AG09309 (cell line): ENCODE data around the gene TMEM132D.

Source experiments
- DNase-seq: peaks from one replicate; pipeline ENCODE4 v3.0.0-alpha.2; 2010; ENCODE audit warnings: low read depth
- H3K4me3 ChIP-seq: 2 replicates; pipeline ENCODE4 v1.5.1; 2011; ENCODE audit warnings: mild to moderate bottlenecking, low read depth, low read length, moderate library complexity; ENCODE audit not compliant: control insufficient read depth
- CTCF ChIP-seq: IDR thresholded peaks from 2 replicates; pipeline ENCODE4 v1.5.1; 2011; ENCODE audit warnings: mild to moderate bottlenecking, low read depth, low read length, inconsistent platforms; ENCODE audit not compliant: insufficient read depth, control insufficient read depth; ENCODE audit errors: missing control alignments

The TMEM132D gene

DNA sequence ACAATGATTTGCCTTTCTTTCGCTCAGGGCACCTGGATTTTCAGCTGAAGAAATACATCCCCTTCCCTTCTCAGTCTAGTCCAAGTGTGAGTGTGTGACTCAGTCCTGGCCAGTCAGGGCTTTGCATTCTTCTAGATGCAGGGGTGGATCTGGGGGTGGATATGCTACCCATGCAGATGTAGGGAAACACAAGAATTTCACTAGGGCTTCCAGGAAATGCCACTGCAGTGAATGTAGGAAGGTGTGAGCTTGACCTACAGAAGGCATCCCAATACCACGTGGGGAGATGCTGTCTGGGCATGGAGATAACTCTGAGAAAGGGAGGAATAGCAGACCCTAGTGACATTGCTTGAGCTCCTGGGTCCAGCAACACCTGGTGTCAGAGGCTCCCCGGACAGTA is 646.3 kb downstream of the TMEM132D start:
- no peak for DNase-seq
- H3K4me3 ChIP-seq = no peak overlapping the region
- no peak for TF ChIP-seq CTCF

GRCh38 chr12:129246630-129247029 is 657.2 kb downstream of the TMEM132D start:
- TF ChIP-seq CTCF = no peak
- H3K4me3 ChIP-seq = no peak overlapping the region
- DNase-seq = no peak

- no peak overlapping the region for H3K4me3 ChIP-seq
- no peak for TF ChIP-seq CTCF
- no peak for DNase-seq
These were observed 658.1 kb downstream of the TMEM132D start for GRCh38 chr12:129245769-129246168.

- H3K4me3 ChIP-seq = no peak overlapping the region
- DNase-seq = no peak
- no peak for TF ChIP-seq CTCF
These were observed 662.0 kb downstream of the TMEM132D start for GRCh38 chr12:129241852-129242251.

GRCh38 chr12:129237881-129238280 is 665.9 kb downstream of the TMEM132D start:
- DNase-seq = no peak
- TF ChIP-seq CTCF = no peak
- no peak overlapping the region for H3K4me3 ChIP-seq

GRCh38 chr12:129234209-129234608 is 669.6 kb downstream of the TMEM132D start:
- H3K4me3 ChIP-seq = no peak overlapping the region
- no peak for TF ChIP-seq CTCF
- DNase-seq = no peak

DNA sequence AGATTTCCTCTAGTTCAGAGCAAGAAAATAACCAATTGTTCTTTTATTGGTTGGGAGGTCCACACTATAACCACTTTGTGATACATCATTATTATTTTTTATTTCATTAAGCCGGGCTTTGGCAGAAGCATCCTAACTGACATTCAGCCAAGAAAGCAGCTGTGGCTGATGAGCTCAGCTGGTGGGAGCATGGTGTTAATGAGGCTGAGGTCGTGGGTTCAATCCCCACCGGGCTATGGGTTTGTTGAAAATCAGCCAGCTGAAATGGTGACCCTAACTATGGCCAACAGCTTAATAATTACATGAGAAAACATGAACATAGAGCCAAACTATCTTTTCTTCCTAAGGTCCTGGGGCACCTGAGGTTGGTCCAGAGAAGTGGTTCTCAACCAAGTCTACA is 672.3 kb downstream of the TMEM132D start:
- TF ChIP-seq CTCF = no peak
- DNase-seq = no peak
- no peak overlapping the region for H3K4me3 ChIP-seq
